ENCODE data around the gene TTLL12.

The TTLL12 gene

GRCh38 chr22:43186272-43187170, at the start of gene TTLL12:
Gene TTLL12, minus strand, starts transcription at chr22:43187134. Its CDS starts 65 bp downstream, at chr22:43187069.
- DNase-seq: no peak

GRCh38 chr22:43235445-43236409, 48.8 kb upstream of the TTLL12 start:
- DNase-seq: no peak

GRCh38 chr22:43234264-43234988, 47.5 kb upstream of the TTLL12 start:
- no peak for DNase-seq

- no peak for DNase-seq
Observed at GRCh38 chr22:43233529-43233928, 46.6 kb upstream of the TTLL12 start.

GRCh38 chr22:43232445-43232844, 45.5 kb upstream of the TTLL12 start:
- no peak for DNase-seq

- no peak for DNase-seq
Observed at GRCh38 chr22:43231724-43232034, 44.7 kb upstream of the TTLL12 start.

- DNase-seq: no peak
Observed at GRCh38 chr22:43230971-43231723, 44.2 kb upstream of the TTLL12 start.

GRCh38 chr22:43230571-43230970, 43.6 kb upstream of the TTLL12 start:
- no peak for DNase-seq

- no peak for DNase-seq
Observed at GRCh38 chr22:43228863-43229262, 41.9 kb upstream of the TTLL12 start.

GRCh38 chr22:43228330-43228729, 41.4 kb upstream of the TTLL12 start:
- no peak for DNase-seq

GRCh38 chr22:43227239-43227630, 40.3 kb upstream of the TTLL12 start:
- no peak for DNase-seq

GRCh38 chr22:43226377-43227238, 39.7 kb upstream of the TTLL12 start:
- no peak for DNase-seq

- DNase-seq: no peak
Observed at GRCh38 chr22:43225609-43226008, 38.7 kb upstream of the TTLL12 start.

- no peak for DNase-seq
Observed at GRCh38 chr22:43222987-43223386, 36.1 kb upstream of the TTLL12 start.

GRCh38 chr22:43222262-43222661, 35.3 kb upstream of the TTLL12 start:
- DNase-seq: no peak

- DNase-seq: no peak
Observed at GRCh38 chr22:43220625-43221380, 33.9 kb upstream of the TTLL12 start.

- no peak for DNase-seq
Observed at GRCh38 chr22:43218786-43219185, 31.9 kb upstream of the TTLL12 start.

GRCh38 chr22:43217285-43218030, 30.5 kb upstream of the TTLL12 start:
- DNase-seq: no peak

GRCh38 chr22:43216738-43217137, 29.8 kb upstream of the TTLL12 start:
- DNase-seq: no peak

- DNase-seq: no peak
Observed at GRCh38 chr22:43213962-43214361, 27.0 kb upstream of the TTLL12 start.

Measured in amniotic stem cell (primary cell).